ENCODE data around the gene FAM83C.

The FAM83C gene

GRCh38 chr20:35295058-35295457 is 2.8 kb upstream of the FAM83C start:
- H3K9me3 ChIP-seq (ENCODE audit: control insufficient read depth, insufficient read depth, low read length): no peaks in the 10 kb centered on the region
- H3K4me3 ChIP-seq (ENCODE audit: low read depth, low read length): no peak overlapping the region
- H3K4me1 ChIP-seq (ENCODE audit: control insufficient read depth, insufficient read depth, low read length): no peaks in the 10 kb centered on the region
- no peak overlapping the region for H3K9ac ChIP-seq (ENCODE audit: low read depth, low read length)
- H3K27me3 ChIP-seq (ENCODE audit: control insufficient read depth, insufficient read depth, low read length): no peaks in the 10 kb centered on the region
- H3K36me3 ChIP-seq (ENCODE audit: control insufficient read depth, insufficient read depth, low read length): no peaks in the 10 kb centered on the region

DNA sequence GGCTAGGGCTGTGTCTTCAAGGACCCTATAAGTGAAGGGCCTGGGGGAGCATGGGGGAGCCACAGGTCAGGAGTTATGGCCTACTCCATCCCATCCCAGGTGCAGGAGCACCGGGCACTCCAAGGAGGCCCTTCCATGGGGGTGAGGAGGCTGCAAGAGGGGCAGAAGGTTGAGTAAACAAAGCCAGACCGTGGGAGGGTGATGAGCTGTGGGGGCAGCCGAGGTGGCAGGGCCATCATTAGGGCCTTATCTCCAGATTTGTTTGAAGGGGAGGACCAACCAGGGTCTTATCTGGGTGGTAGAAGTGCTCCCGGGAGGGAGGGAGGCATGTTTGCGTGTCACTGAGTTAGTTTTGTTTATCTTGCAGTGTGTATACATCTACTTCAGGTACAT is 2.1 kb upstream of the FAM83C start:
- H3K9me3 ChIP-seq (ENCODE audit: control insufficient read depth, insufficient read depth, low read length): no peaks in the 10 kb centered on the region
- no peaks in the 10 kb centered on the region for H3K27me3 ChIP-seq (ENCODE audit: control insufficient read depth, insufficient read depth, low read length)
- H3K4me1 ChIP-seq (ENCODE audit: control insufficient read depth, insufficient read depth, low read length): no peaks in the 10 kb centered on the region
- H3K4me3 ChIP-seq (ENCODE audit: low read depth, low read length): no peak overlapping the region
- H3K9ac ChIP-seq (ENCODE audit: low read depth, low read length): no peak overlapping the region
- H3K36me3 ChIP-seq (ENCODE audit: control insufficient read depth, insufficient read depth, low read length): no peaks in the 10 kb centered on the region

GRCh38 chr20:35293303-35294292 is 1.4 kb upstream of the FAM83C start:
- Histone ChIP-seq H3K9ac (ENCODE audit: low read depth, low read length) (no peak overlapping the region), H3K36me3 (ENCODE audit: control insufficient read depth, insufficient read depth, low read length) (no peaks in the 10 kb centered on the region), H3K4me1 (ENCODE audit: control insufficient read depth, insufficient read depth, low read length) (no peaks in the 10 kb centered on the region), H3K4me3 (ENCODE audit: low read depth, low read length) (no peak overlapping the region), H3K9me3 (ENCODE audit: control insufficient read depth, insufficient read depth, low read length) (no peaks in the 10 kb centered on the region), H3K27me3 (ENCODE audit: control insufficient read depth, insufficient read depth, low read length) (no peaks in the 10 kb centered on the region)

DNA sequence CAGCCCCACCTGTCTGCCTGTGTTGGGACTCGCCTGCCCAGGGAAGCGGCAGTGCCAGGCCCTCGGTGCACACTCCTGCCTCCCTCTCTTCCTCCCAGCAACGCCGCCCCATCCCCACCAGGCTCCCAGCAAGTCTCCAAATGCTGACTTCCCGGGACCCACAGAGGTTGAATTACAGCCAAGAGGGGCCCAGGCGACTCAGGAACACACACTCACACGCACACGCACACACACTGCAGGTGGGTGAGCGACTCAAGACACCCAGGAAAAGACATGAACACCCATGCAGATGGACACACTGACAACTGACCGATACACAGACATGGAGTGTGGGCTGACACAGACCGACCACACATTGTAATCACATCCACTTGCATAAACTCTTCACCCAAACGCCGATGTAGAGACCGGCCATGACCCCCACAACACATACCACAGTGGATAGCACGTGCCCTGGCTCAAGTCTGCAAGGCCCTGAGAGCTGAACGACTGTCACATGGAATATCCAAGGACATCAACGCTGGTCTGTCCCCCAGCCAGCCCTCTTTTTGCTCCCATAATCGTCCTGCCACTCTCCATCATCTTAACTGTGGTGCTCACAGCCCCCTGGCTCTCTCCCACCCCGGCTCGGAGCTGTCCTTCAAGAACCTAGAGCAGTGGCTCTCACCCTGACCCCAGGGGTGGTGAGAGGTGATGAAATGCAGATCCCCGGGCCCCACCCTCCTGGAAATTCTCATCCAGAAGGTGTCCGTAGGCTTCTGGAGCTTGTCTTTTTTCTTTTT is 470 bp upstream of the FAM83C start:
- no peak overlapping the region for H3K4me3 ChIP-seq (ENCODE audit: low read depth, low read length)
- H3K4me1 ChIP-seq (ENCODE audit: control insufficient read depth, insufficient read depth, low read length): no peaks in the 10 kb centered on the region
- no peaks in the 10 kb centered on the region for H3K9me3 ChIP-seq (ENCODE audit: control insufficient read depth, insufficient read depth, low read length)
- H3K36me3 ChIP-seq (ENCODE audit: control insufficient read depth, insufficient read depth, low read length): no peaks in the 10 kb centered on the region
- no peaks in the 10 kb centered on the region for H3K27me3 ChIP-seq (ENCODE audit: control insufficient read depth, insufficient read depth, low read length)
- no peak overlapping the region for H3K9ac ChIP-seq (ENCODE audit: low read depth, low read length)

GRCh38 chr20:35290887-35291417 is 1.3 kb downstream of the FAM83C start:
- H3K36me3 ChIP-seq (ENCODE audit: control insufficient read depth, insufficient read depth, low read length): no peaks in the 10 kb centered on the region
- H3K4me1 ChIP-seq (ENCODE audit: control insufficient read depth, insufficient read depth, low read length): no peaks in the 10 kb centered on the region
- no peaks in the 10 kb centered on the region for H3K27me3 ChIP-seq (ENCODE audit: control insufficient read depth, insufficient read depth, low read length)
- no peak overlapping the region for H3K4me3 ChIP-seq (ENCODE audit: low read depth, low read length)
- H3K9me3 ChIP-seq (ENCODE audit: control insufficient read depth, insufficient read depth, low read length): no peaks in the 10 kb centered on the region
- H3K9ac ChIP-seq (ENCODE audit: low read depth, low read length): no peak overlapping the region

- H3K27me3 ChIP-seq (ENCODE audit: control insufficient read depth, insufficient read depth, low read length): no peaks in the 10 kb centered on the region
- no peaks in the 10 kb centered on the region for H3K36me3 ChIP-seq (ENCODE audit: control insufficient read depth, insufficient read depth, low read length)
- no peaks in the 10 kb centered on the region for H3K4me1 ChIP-seq (ENCODE audit: control insufficient read depth, insufficient read depth, low read length)
- no peaks in the 10 kb centered on the region for H3K9me3 ChIP-seq (ENCODE audit: control insufficient read depth, insufficient read depth, low read length)
- H3K9ac ChIP-seq (ENCODE audit: low read depth, low read length): no peak overlapping the region
- H3K4me3 ChIP-seq (ENCODE audit: low read depth, low read length): no peak overlapping the region
Observed at GRCh38 chr20:35290186-35290886, 1.9 kb downstream of the FAM83C start.

- Histone ChIP-seq H3K4me3 (ENCODE audit: low read depth, low read length) (no peak overlapping the region), H3K9me3 (ENCODE audit: control insufficient read depth, insufficient read depth, low read length) (no peaks in the 10 kb centered on the region), H3K4me1 (ENCODE audit: control insufficient read depth, insufficient read depth, low read length) (no peaks in the 10 kb centered on the region), H3K36me3 (ENCODE audit: control insufficient read depth, insufficient read depth, low read length) (no peaks in the 10 kb centered on the region), H3K27me3 (ENCODE audit: control insufficient read depth, insufficient read depth, low read length) (no peaks in the 10 kb centered on the region), H3K9ac (ENCODE audit: low read depth, low read length) (no peak overlapping the region)
Observed at GRCh38 chr20:35288325-35289060, 3.7 kb downstream of the FAM83C start.

GRCh38 chr20:35287509-35288324 is 4.5 kb downstream of the FAM83C start:
- Histone ChIP-seq H3K27me3 (ENCODE audit: control insufficient read depth, insufficient read depth, low read length) (no peaks in the 10 kb centered on the region), H3K36me3 (ENCODE audit: control insufficient read depth, insufficient read depth, low read length) (peaks cover 4% of the 10 kb centered on the region), H3K9ac (ENCODE audit: low read depth, low read length) (no peak overlapping the region), H3K4me3 (ENCODE audit: low read depth, low read length) (no peak overlapping the region), H3K9me3 (ENCODE audit: control insufficient read depth, insufficient read depth, low read length) (no peaks in the 10 kb centered on the region), H3K4me1 (ENCODE audit: control insufficient read depth, insufficient read depth, low read length) (peaks cover 2% of the 10 kb centered on the region)

DNA sequence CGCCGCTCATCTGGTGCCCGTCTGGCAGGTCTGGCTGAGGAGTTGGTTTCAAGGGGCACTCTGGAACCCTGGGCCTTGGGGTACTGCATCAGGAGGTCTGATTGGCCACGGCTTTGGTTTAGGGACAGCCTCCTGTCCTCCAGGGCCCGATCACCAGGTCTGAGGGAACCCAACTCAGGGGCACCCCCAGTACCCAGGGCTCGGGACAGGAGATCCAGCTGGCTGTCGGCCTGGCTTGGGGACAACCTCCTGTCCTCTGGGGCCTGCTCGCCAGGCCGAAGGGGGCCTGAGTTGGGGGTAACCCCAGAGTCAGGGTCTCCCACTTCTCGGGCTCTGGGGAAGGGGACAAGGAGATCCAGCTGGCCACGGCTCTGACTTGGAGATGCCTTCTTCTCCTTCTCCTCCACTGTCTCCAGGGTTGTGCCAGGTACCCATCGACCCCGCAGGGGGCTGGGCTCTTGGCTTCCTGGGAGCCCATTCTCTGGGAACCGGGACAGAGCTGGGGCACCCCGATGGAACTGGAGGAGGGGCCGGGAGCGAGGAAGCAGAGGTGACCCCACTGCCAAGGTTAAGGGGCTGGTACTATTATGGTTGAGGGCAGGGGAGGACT is 5.2 kb downstream of the FAM83C start:
- H3K4me1 ChIP-seq (ENCODE audit: control insufficient read depth, insufficient read depth, low read length): peaks cover 2% of the 10 kb centered on the region
- H3K4me3 ChIP-seq (ENCODE audit: low read depth, low read length): no peak overlapping the region

More for the DNA sequence above, 5.2 kb downstream of the FAM83C start:
- peaks cover 4% of the 10 kb centered on the region for H3K36me3 ChIP-seq (ENCODE audit: control insufficient read depth, insufficient read depth, low read length)
- H3K9me3 ChIP-seq (ENCODE audit: control insufficient read depth, insufficient read depth, low read length): no peaks in the 10 kb centered on the region
- no peak overlapping the region for H3K9ac ChIP-seq (ENCODE audit: low read depth, low read length)
- H3K27me3 ChIP-seq (ENCODE audit: control insufficient read depth, insufficient read depth, low read length): no peaks in the 10 kb centered on the region

Measured in iPS-15b (cell line).